GM19455 (cell line): ENCODE data around the gene CCNY.

ENCODE experiments used
- ATAC-seq: cut with Tn5 transposase; IDR thresholded peaks from one replicate; pipeline ENCODE4 v1.9.1; 2021; ENCODE audit not compliant: unreplicated experiment

The CCNY gene

GRCh38 chr10:35448687-35449662, 112.7 kb downstream of the CCNY start:
- ATAC-seq = no peak

DNA sequence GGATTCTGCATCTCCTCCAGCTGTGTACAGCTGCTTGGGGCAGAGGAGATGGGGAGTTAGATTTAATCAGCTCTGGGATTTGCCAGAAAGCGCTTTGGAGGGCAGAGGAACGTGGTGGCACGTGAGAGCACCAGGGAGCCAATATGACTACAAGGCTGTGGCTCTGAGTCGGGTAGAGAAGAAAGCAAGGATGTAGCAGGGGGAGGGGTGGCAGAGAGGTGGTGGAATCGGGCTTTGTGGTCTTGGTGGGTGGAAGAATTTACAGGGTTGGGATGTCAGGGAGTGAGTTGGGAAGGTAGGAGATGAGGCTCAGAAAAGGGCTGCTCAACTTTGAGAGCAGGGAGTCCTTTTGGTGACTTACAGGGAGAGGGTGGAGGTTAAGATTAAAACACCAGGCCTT, 113.6 kb downstream of the CCNY start:
- no peak for ATAC-seq

DNA sequence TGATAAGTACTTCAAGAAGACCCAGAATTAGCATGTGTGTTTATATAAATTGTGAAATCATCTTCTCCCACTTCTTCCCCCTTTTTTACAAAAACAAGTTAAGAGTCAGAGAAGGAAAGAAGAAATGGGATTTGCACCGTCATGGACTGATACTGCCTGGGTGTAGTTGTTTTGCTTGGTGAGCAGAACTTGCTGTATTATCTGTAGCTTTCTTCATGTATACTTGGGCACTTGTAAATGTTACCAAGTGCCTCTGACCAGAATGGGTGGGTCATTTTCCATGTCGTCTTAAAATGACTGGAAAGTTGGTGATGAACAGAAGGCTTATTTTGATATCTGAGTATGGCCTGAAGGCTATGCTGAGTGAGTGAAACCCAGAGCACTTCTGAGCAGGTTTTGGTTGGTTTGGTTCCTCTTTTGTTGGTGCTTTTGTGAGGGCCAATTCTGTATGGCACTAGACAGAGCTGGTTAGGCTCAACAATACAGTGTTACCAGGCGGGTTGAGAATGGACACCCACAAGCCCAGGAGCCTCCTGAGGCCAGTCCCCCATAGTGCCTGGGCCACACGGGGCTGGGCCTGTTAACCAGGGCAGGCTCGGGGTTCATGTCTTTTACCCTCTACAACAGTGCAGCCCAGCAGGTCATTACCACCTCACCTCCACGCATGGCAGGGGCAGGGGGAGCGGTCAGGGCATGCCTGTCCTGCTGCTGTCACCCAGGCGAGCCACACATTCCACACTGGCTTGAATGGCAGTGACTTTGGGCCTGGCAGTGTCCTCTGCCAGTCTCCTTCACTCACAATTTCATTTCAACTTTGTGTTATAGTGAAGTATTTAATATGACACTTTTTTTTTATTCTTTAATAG, 115.1 kb downstream of the CCNY start:
- peak; percentile 97 for ATAC-seq

DNA sequence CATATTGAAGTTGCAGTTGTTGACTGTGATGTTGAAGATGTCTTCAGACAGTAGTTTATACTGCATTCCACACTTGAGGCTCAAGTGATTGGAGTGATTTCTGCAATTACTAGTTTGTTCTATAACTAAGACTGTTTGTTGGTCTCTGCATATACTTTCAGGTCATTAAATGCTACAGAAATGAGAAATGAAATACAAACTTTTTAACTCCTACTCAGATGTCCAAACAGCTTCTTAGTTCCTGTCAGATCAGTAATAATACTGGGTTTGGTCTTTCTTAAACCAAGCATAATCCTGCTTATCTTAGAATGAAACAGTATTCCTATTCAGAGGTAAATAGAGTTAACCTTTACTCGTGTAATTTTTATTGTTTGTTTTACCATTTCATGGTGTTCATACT, 115.9 kb downstream of the CCNY start:
- no peak for ATAC-seq

GRCh38 chr10:35452847-35453246, 116.5 kb downstream of the CCNY start:
- no peak for ATAC-seq

- ATAC-seq = no peak
Observed at GRCh38 chr10:35453855-35454532, 117.7 kb downstream of the CCNY start.

DNA sequence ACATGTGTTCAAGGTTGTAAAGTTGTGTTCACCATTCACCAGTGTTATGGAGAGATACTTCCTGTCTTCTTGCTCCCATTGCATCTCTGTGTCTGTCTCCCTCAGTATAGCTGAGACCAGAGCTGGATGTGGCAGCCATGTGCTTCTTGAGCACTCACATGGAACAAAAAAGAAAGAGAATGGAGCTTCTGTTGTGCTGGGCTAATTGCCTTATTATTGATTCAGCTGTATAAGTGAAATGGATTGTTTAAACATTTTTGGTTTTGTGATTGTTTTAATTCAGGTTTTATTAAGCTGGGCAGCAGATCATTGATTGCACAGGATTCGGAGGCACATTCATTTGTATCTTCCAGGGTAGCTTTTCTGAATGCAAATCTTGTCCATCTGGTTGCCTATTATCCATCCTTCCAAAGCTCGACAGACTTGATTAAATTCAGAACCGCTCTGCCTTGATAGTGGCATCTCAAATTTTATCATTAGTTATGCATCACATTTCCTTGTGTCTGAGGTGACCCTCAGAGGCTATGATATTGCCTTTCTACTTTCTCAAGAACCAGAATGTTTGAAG, 119.9 kb downstream of the CCNY start:
- ATAC-seq = no peak

DNA sequence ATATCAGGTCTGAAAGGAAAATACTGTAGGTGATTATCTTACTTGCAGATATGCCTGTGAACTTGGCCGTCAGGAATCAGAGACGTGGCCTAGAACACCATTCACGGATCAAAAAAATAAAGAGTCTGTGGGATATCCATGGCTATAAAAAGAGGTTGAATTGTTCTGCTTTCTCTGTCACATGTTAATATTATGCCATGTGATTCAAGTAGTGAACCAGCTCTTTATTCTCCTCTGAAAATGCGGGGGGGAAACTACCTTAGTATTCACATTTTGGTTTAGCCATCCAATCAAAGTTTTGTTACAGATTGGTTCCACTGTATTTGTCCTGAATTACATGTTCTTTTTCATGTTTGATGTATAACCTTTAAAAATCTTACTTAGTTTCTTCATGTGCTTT, 120.5 kb downstream of the CCNY start:
- ATAC-seq = no peak

DNA sequence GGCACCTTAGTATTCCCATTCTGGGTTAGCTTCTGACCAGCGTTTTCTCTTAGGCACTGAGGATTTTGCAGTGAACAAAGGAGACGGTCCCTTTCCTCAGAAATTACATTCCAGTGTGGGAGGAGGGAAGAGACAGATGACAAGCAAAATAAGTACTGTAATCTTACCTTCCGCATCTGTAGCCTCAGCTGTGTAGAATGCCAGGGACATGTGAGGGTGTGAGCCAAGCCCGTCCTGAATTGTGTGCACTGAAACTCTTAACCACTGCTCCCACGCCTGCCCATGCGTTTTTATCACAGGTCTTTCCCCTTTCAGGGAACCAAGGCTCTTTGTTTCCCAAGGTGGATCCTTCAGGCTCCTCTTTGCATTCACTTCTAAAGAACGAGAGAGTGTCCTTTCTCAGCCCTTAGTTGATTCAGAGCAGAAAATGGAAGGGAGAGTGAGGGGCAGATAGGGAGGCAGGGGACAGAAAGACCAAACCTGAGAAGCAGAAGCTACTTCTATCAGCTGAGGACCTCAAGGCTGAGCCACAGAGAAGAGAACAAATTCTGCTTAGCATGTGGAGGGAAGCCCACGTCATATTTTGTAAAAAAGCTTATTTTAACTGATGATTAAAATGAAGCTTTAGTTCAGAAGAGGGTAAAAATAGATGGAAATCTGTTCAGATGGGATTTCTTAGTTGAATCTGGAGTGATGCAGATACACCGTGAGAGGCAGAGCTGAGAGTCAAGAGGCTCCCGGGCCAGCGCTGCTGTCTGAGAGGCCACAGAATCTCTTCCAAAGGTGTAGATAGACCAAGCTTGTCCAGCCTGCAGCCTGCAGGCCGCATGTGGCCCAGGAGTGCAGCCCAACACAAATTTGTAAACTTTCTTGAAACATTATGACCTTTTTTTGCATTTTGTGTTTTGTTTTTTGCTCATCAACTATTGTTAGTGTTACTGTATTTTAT, 122.5 kb downstream of the CCNY start:
- no peak for ATAC-seq

DNA sequence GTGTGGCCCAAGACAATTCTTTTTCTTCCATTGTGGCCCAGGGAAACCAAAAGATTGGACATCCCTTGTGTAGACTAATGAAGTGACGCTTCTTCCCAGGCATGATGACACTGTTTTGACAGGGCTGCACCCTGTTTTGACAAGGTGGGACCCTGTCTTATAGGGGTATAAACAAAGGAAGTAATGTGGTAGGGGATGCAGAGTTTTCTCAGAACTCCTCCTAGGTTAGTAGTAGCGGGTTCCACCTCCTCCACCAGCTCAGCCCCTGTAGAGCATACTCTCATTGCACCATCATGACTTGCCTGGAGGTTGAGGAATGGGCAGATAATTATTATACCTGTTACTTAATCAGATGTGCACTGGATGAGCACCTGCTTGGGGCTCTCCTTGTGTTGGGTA, 123.1 kb downstream of the CCNY start:
- no peak for ATAC-seq

DNA sequence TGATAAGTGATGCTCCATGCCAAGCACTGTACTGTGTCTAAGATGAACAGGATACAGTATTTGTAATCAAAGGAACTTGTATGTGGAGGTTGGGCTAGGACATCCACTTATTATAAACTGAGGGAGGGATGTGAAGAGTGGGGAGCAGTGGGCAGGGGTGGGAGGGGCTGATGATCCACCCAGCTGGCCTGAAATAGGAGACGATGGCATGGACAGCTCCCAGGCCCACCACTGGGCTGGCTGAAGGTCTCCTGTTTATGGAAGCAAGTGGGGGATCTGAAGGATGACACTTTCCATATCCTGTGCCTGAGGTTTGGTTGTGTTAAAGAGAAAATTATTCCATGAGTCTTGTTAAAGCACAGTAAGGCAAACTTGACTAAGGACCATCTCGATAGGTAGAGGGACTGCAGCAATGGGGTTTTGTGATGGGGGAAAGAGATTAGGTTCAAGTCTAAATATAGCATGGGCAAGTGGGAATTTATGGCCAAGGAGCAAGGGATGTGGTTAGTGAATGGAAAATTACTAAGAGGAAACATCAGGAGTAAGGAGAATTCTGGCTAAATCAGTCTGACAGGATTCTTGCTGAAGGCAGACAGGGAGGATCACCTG, 124.6 kb downstream of the CCNY start:
- no peak for ATAC-seq

DNA sequence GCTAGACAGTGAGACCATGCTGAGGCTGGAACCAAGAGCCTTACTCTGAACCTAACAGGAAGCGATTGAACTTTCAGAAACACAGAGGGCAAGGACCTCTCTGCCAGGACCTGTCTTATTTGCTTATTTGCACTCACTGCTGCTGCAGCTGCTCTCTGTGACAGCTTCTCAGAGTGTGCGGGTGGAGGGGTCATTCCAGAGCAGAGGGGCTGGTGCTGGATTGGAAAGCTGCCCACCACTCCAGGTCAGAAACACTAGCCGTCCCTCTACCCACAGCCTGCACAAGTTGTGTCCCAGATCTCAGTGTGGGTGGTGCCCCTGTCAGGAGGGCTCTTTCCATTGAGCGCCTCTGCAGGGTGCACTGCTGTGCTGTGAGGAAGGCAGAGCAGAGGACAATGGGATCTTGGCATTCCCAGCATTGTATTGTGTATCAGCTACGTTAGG, 126.2 kb downstream of the CCNY start:
- ATAC-seq = peak; percentile 81

DNA sequence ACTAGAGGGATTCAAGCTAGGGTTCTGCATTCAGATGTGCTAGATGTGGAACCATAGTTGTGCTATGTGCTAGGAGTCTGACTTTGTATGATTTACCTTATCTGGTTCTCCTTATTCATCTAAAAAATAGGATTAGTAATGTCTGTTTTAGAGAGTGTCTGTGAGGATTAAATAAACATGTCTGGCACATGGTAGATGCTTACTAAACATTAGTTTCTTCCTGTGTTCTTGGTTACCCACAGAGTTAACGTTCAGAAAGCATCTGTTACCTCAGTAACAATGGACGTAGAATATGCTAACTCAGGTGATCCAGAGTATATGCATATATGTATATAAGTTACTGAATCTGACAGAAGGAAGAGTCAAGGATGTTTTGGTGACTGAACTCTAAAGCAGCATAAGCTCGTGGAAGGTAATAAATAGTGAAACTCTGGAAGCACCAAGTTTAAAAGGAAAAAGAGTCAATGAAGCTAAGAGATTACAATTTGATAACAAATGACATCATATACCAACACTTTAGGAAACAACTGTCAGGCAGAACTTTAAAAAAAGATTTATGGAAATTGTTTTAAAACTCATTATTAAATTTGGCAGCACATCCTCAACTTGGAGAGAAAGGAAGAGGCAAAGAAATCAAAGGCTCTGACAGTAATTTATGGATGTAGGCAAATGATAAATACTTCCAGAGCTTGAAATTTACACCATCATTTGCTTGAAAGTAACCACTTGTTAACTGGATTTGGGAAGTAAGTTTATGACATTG, 127.0 kb downstream of the CCNY start:
- no peak for ATAC-seq

DNA sequence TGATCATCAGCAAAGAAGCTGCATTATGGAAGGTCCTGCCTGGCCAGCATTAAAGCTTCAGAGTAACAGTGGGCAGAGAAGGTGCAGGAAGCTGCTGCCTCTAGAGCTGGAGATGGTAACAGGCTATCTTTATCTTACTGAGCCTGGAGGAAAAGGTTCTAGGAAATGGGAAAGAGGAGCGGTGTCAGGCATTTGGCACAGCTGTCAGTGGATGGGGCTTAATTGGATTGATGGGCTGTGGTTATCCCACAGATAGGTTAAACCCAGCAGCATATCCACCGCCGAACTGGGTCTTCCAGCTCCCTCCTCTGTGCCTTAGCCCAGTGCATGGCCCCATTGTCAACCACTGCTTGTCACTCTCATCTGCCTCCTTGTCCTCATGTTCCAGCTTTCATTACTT, 127.6 kb downstream of the CCNY start:
- no peak for ATAC-seq

DNA sequence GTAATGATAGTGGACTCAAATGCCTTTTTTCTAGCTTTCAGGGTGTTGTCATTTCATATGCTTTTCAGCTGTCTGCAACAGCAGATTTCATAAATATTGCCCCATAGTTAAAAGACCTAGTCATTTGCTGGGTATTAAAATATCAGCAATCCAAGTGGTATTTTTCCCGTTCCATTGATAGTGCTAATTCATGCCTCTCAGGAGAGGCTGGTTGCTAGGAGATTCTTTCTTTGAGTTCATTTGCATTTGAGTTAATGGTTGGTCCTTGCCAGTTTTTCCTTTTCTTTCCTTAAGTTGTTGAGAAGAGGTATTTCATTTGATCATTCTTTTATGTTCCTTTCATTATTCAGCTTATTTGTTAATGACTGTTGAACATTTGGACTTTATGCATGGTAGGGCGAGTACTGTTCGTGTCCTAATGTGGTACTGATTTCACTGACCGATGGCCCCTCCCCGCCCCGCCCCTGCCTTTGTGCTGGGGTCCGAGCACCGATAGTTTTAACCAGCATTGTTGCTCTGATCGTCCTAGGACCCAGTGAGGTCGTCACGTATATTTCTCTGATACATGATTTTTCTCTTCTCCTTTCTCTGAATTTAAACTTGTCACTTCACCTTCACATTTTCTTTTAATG, 128.6 kb downstream of the CCNY start:
- ATAC-seq = no peak

DNA sequence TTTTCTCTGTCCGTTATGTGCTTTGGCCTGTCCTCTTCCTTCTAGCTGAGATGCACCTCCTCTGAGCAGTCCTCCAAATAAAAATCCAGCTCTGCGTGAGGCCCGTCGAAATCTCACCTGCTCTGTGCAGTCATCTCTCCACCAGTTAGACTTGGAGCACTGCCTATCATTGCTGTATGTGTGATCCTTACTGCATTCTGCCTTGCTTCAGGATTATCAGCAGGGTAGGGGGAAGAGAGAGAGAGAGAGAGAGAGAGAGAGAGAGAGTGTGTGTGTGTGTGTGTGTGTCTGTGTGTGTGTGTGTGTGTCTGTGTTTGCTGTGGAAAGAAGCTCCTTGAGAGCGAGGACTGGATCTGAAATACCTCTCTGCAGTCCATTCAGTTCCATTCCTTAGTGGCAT, 129.4 kb downstream of the CCNY start:
- no peak for ATAC-seq

GRCh38 chr10:35466170-35466569, 129.9 kb downstream of the CCNY start:
- no peak for ATAC-seq

DNA sequence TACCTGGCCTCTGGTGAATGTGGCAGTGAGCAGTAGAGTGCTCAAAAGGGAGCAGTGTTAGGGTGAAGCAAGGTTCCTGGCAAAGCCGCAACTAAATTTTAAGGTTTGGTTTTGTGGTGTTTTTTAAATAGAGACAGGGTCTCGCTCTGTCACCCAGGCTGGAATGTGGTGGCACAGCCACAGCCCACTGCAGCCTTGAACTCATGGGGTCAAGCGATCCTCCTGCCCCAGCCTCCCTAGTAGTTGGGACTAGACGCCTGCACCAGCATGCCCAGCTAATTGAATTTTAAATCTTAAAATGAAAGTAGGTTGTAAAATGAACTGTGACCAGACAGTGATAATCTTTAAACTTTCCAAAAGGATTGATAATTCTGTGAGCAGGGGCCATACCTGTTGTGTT, 130.4 kb downstream of the CCNY start:
- ATAC-seq = no peak
